ENCODE data around the gene KCNIP3. TPM values are rescaled to one million over a fixed set of nuclear protein-coding genes. Genes with fewer than 3 reads are reported as not detected.

Gene KCNIP3
- total RNA-seq, 2 experiments from 2014 or later: 0.52 TPM; not detected in 1

DNA sequence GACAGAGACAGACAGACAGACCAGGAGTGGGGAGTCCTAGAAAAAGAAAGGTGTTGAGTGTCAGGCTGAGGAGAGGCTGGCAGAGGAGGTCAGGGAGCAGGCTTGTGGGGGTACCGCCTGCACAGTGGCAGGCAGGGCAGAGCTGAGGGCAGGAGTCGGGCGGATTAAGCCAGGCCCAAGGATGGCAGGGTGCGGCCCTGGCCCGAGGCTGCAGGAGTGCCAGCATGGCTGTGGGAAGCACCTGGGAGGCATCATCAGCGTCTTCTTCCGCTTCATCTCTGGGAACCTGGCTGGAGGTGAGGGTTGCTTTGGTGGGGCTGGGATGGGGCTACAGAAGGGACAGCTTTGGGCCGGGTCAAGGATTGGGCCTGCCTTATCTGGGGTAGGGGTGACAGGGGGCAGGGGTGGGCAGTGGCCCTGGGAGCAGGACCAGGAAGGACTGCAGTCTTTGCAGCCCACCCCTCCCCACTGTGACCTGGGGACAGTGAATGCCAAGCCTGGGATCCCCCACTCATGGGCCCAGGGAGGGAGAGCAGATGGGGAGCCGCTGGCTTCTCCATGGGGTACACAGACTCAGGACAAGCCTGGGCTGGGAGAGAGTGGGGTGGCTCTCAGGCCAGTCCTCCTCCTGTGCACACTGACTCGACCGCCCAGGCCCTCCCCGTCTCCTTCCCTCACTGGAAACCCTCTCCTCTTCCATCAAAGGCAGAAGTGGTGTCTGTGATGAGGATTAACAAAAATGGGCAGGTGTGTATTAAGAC, 20.7 kb downstream of the KCNIP3 start:
- H3K27ac Mint-ChIP-seq: no peak overlapping the region
- TF ChIP-seq, protein P1, sequence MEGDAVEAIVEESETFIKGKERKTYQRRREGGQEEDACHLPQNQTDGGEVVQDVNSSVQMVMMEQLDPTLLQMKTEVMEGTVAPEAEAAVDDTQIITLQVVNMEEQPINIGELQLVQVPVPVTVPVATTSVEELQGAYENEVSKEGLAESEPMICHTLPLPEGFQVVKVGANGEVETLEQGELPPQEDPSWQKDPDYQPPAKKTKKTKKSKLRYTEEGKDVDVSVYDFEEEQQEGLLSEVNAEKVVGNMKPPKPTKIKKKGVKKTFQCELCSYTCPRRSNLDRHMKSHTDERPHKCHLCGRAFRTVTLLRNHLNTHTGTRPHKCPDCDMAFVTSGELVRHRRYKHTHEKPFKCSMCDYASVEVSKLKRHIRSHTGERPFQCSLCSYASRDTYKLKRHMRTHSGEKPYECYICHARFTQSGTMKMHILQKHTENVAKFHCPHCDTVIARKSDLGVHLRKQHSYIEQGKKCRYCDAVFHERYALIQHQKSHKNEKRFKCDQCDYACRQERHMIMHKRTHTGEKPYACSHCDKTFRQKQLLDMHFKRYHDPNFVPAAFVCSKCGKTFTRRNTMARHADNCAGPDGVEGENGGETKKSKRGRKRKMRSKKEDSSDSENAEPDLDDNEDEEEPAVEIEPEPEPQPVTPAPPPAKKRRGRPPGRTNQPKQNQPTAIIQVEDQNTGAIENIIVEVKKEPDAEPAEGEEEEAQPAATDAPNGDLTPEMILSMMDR (IDR thresholded peaks at IDR 0.05): no peak
- no peak overlapping the region for H3K27ac ChIP-seq (ENCODE audit: low read depth in 1 of 2, low read length in 2 of 2)
- ChIA-PET CTCF (no interaction called here), POLR2A (no interaction called here)
- DNase-seq: no peak
- H3K9me3 ChIP-seq (ENCODE audit: control insufficient read depth in 1 of 2, insufficient read depth in 1 of 2, low read length in 2 of 2): no peaks in the 10 kb centered on the region
- no peaks in the 10 kb centered on the region for H3K4me1 ChIP-seq (ENCODE audit: insufficient read depth, low read length)
- no peak overlapping the region for H3K4me3 ChIP-seq (ENCODE audit: low read length)
- no peaks in the 10 kb centered on the region for H3K36me3 Mint-ChIP-seq (ENCODE audit: low read depth)
- H3K4me3 Mint-ChIP-seq: no peak overlapping the region
- H3K27me3 Mint-ChIP-seq: peaks cover 4% of the 10 kb centered on the region
- no peak for ATAC-seq (ENCODE audit: poor library complexity)
- intact Hi-C loops (cut with DNase I, micrococcal nuclease): no loop called here
- H3K27me3 ChIP-seq (ENCODE audit: control insufficient read depth in 1 of 2, insufficient read depth in 2 of 2, low read length in 2 of 2): no peaks in the 10 kb centered on the region
- no peaks in the 10 kb centered on the region for H3K9me3 Mint-ChIP-seq
- H3K36me3 ChIP-seq (ENCODE audit: insufficient read depth, low read length): no peaks in the 10 kb centered on the region
- H3K4me1 Mint-ChIP-seq (ENCODE audit: low read depth): no peaks in the 10 kb centered on the region

GRCh38 chr2:95318431-95319220, 21.5 kb downstream of the KCNIP3 start:
- H3K4me3 Mint-ChIP-seq: no peak overlapping the region
- H3K27me3 Mint-ChIP-seq: peaks cover 4% of the 10 kb centered on the region
- DNase-seq (no peak), ATAC-seq (ENCODE audit: poor library complexity) (no peak)
- no peak overlapping the region for H3K27ac ChIP-seq (ENCODE audit: low read depth in 1 of 2, low read length in 2 of 2)
- TF ChIP-seq, protein P1 (IDR thresholded peaks at IDR 0.05): no peak
- H3K4me1 ChIP-seq (ENCODE audit: insufficient read depth, low read length): no peaks in the 10 kb centered on the region
- no peak overlapping the region for H3K27ac Mint-ChIP-seq
- H3K27me3 ChIP-seq (ENCODE audit: control insufficient read depth in 1 of 2, insufficient read depth in 2 of 2, low read length in 2 of 2): no peaks in the 10 kb centered on the region
- ChIA-PET POLR2A (no interaction called here), CTCF (no interaction called here)
- H3K4me3 ChIP-seq (ENCODE audit: low read length): no peak overlapping the region
- no peaks in the 10 kb centered on the region for H3K36me3 Mint-ChIP-seq (ENCODE audit: low read depth)
- H3K36me3 ChIP-seq (ENCODE audit: insufficient read depth, low read length): no peaks in the 10 kb centered on the region
- no peaks in the 10 kb centered on the region for H3K9me3 ChIP-seq (ENCODE audit: control insufficient read depth in 1 of 2, insufficient read depth in 1 of 2, low read length in 2 of 2)
- H3K9me3 Mint-ChIP-seq: no peaks in the 10 kb centered on the region
- H3K4me1 Mint-ChIP-seq (ENCODE audit: low read depth): no peaks in the 10 kb centered on the region
- intact Hi-C loops (cut with DNase I, micrococcal nuclease): no loop called here

DNA sequence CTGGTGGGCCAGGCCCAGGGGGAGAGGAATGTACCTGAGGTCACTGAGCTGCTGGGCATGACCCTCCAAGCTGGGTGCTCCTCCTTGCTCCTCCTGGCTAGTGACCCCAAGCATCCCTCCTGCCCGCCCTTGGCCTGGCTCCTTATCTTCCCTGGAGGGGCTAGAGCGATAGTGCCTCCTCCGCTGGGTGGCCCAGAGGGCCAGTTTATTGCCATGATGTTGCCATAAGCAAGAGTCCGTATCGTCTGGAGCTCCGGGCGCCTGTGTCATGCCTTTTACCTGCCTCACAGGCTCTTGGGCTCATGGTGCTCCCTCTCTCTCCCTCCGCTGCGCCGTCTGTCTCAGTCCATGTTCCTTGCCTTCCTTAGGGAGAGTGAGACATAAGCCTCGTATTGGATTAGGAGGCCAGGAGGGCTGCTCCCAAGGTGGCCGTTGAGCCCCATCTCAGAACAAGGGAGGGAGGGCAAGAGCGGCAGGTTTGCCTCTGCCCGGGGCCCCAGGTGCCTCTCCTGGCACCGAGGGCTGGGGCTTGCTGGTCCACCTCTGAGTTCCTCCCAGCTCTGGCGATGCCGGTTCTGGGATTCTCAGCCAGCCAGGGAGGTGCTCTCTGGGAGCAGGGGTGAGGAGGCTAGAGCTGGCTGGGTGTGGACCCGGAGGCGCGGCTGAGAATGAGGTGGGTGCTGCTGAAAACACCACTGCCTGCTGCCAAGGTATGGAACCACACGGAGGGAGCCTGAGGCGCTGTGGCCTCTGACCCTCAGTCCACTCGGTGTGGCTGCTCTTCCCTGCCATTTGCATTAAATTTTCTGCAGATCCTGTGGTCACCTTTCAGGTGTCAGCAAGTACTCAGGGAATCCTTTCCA, 22.6 kb downstream of the KCNIP3 start:
- H3K9me3 Mint-ChIP-seq: no peaks in the 10 kb centered on the region
- Histone ChIP-seq H3K27ac (ENCODE audit: low read depth in 1 of 2, low read length in 2 of 2) (no peak overlapping the region), H3K9me3 (ENCODE audit: control insufficient read depth in 1 of 2, insufficient read depth in 1 of 2, low read length in 2 of 2) (no peaks in the 10 kb centered on the region), H3K27me3 (ENCODE audit: control insufficient read depth in 1 of 2, insufficient read depth in 2 of 2, low read length in 2 of 2) (no peaks in the 10 kb centered on the region), H3K36me3 (ENCODE audit: insufficient read depth, low read length) (no peaks in the 10 kb centered on the region), H3K4me1 (ENCODE audit: insufficient read depth, low read length) (no peaks in the 10 kb centered on the region), H3K4me3 (ENCODE audit: low read length) (no peak overlapping the region)
- DNase-seq (no peak), ATAC-seq (ENCODE audit: poor library complexity) (no peak)
- H3K36me3 Mint-ChIP-seq (ENCODE audit: low read depth): no peaks in the 10 kb centered on the region
- H3K4me3 Mint-ChIP-seq: no peak overlapping the region
- POLR2A ChIA-PET: no interaction called here
- intact Hi-C loops (cut with DNase I, micrococcal nuclease): no loop called here
- H3K27ac Mint-ChIP-seq: no peak overlapping the region
- peaks cover 4% of the 10 kb centered on the region for H3K27me3 Mint-ChIP-seq
- CTCF ChIA-PET: no interaction called here
- no peaks in the 10 kb centered on the region for H3K4me1 Mint-ChIP-seq (ENCODE audit: low read depth)
- TF ChIP-seq, protein P1 (IDR thresholded peaks at IDR 0.05): no peak

Measured in CD4-positive, alpha-beta T cell (primary cell).